Measurements from ENCODE around the gene PCNT.

DNA sequence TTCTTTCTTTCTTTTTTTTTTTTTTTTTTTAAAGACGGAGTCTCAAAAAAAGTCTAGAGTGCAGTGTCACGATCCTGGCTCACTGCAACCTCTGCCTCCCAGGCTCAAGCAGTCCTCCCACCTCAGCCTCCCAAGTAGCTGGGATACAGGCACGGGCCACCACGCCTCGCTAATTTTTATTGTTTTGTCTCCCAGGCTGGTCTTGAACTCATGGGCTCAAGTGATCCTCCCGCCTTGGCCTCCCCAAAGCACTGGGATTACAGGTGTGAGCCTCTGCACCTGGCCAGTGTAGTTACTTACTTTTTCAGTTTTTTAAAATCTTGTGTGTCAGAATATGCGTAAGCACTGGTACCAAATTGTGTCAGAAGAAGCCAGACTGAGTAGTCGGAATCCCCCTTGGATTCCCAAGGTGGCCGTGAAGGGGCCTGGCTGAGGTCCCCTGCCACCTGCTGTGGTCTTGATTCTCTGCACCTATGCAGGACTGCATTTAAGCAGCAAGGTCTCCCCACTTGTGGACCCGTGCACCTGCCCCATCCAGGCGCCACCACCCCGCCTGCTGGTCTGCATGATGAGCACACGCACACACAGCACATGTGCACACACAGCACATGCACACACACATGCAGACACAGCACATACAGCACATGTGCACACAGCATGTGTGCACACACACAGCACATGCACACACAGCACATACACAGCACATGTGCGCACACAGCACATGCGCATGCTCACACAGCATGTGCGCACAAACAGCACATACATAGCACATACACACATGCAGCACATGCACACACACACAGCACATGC lies 47.5 kb downstream of the PCNT start:
- TF ChIP-seq, protein P1, sequence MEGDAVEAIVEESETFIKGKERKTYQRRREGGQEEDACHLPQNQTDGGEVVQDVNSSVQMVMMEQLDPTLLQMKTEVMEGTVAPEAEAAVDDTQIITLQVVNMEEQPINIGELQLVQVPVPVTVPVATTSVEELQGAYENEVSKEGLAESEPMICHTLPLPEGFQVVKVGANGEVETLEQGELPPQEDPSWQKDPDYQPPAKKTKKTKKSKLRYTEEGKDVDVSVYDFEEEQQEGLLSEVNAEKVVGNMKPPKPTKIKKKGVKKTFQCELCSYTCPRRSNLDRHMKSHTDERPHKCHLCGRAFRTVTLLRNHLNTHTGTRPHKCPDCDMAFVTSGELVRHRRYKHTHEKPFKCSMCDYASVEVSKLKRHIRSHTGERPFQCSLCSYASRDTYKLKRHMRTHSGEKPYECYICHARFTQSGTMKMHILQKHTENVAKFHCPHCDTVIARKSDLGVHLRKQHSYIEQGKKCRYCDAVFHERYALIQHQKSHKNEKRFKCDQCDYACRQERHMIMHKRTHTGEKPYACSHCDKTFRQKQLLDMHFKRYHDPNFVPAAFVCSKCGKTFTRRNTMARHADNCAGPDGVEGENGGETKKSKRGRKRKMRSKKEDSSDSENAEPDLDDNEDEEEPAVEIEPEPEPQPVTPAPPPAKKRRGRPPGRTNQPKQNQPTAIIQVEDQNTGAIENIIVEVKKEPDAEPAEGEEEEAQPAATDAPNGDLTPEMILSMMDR (IDR thresholded peaks at IDR 0.05) = no peak
- TF ChIP-seq EZH2 (IDR thresholded peaks at IDR 0.05; ENCODE audit: borderline replicate concordance, insufficient read depth, low read depth, low read length, poor library complexity, severe bottlenecking) = no peak

All from B cell (primary cell).